GM12864 (cell line): ENCODE data around the gene MAEL.

Source experiments
- DNase-seq: peaks from one replicate; pipeline ENCODE4 v3.0.0-alpha.2; 2011; ENCODE audit warnings: low read depth
- H3K4me3 ChIP-seq: 2 replicates; pipeline ENCODE4 v1.5.1; 2011; ENCODE audit warnings: mild to moderate bottlenecking, low read depth, low read length, control low read depth
- TF ChIP-seq, protein P1 (sequence below): IDR thresholded peaks from 2 replicates; pipeline ENCODE4 v1.5.1; 2011; ENCODE audit warnings: low read depth, mild to moderate bottlenecking, moderate library complexity, low read length, control low read depth, inconsistent platforms; ENCODE audit errors: missing control alignments

The MAEL gene

DNA sequence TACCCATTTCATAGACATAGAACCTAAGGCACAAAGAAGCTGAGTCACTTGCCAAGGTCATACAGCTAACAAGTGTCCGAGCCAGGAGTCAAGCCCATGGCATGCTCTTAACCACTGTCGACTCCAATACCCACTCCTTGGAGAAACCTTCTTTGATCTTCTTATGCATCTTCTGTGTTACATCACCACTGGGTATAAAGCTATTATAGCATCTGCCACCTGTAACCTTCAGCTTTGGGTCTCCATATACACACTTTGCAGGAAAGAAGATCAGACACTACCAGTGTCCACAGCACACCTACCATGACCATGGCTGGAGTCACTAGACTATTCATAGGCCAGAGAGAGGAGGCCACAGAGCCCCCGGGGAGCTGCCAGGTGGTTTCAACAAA, 72.0 kb downstream of the MAEL start:
- TF ChIP-seq, protein P1, sequence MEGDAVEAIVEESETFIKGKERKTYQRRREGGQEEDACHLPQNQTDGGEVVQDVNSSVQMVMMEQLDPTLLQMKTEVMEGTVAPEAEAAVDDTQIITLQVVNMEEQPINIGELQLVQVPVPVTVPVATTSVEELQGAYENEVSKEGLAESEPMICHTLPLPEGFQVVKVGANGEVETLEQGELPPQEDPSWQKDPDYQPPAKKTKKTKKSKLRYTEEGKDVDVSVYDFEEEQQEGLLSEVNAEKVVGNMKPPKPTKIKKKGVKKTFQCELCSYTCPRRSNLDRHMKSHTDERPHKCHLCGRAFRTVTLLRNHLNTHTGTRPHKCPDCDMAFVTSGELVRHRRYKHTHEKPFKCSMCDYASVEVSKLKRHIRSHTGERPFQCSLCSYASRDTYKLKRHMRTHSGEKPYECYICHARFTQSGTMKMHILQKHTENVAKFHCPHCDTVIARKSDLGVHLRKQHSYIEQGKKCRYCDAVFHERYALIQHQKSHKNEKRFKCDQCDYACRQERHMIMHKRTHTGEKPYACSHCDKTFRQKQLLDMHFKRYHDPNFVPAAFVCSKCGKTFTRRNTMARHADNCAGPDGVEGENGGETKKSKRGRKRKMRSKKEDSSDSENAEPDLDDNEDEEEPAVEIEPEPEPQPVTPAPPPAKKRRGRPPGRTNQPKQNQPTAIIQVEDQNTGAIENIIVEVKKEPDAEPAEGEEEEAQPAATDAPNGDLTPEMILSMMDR, result no peak
- DNase-seq, result no peak
- no peak overlapping the region for H3K4me3 ChIP-seq

DNA sequence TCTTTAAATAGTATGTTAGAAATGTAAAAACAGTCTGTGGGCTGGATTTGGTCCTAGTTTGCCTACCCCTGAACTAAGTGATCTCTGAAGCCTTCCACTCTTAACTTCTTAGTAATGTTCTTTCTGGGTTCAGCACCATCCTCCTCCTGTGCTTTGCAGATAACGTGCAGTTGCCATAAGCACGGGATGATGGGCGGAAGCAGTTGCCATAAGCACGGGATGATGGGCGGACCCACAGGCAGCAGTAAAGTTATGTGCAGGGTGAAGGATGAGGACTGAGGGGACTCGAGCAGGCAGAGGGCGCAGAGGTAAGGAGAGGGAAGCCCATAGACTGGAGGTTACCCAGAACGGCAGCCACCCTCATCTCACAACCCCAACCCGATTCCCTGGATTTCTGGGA, 75.5 kb downstream of the MAEL start:
- no peak overlapping the region for H3K4me3 ChIP-seq
- TF ChIP-seq, protein P1, result no peak
- no peak for DNase-seq

GRCh38 chr1:167065471-167065870, 76.4 kb downstream of the MAEL start:
- no peak overlapping the region for H3K4me3 ChIP-seq
- TF ChIP-seq, protein P1, result no peak
- no peak for DNase-seq

DNA sequence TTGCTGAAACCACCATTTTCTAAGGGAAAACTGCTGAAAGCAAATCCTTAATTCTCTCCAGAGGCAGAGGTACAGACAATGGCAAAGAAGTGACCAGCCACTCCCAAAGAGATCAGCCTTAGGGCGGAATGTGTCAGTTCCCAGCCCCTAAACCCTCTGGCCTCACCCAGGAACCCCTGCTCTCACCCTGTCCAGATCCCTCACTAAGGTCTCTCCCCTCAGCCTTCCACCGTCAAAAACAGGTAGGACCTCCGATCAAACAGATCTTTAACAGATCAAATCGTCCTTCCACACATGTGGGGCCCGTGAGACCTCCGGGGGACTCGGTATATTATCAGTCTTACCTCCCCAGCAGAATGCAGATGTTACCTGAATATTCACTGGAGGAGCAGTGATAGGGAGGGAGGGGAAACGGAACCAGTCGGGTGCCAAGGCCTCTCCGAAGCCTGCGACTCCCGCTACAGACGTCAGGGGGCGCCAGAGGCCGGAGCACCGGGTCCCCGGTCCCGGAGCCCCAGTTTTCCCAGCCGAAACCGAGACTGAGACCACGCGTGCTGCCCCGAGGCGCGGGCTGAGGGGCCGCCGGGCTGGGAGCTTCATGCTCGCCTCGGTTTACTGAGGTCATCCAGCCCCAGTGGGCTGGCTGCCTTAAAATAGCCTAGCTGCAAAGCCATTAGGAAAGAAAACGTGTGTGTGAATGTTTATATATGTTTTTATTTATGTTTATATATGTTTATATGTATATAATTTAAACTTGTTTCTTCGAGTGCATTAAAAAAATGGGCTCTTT, 77.4 kb downstream of the MAEL start:
- TF ChIP-seq, protein P1, result peak; percentile 92
- no peak overlapping the region; the same call in 1 of the 2 replicates for H3K4me3 ChIP-seq

GRCh38 chr1:167067904-167068303, 78.8 kb downstream of the MAEL start:
- no peak for DNase-seq
- TF ChIP-seq, protein P1, result no peak
- no peak overlapping the region for H3K4me3 ChIP-seq

More for the DNA sequence above, 77.4 kb downstream of the MAEL start:
- DNase-seq, result no peak

- DNase-seq, result no peak
- no peak overlapping the region for H3K4me3 ChIP-seq
- TF ChIP-seq, protein P1, result no peak
These were observed 79.7 kb downstream of the MAEL start for GRCh38 chr1:167068761-167069160.

DNA sequence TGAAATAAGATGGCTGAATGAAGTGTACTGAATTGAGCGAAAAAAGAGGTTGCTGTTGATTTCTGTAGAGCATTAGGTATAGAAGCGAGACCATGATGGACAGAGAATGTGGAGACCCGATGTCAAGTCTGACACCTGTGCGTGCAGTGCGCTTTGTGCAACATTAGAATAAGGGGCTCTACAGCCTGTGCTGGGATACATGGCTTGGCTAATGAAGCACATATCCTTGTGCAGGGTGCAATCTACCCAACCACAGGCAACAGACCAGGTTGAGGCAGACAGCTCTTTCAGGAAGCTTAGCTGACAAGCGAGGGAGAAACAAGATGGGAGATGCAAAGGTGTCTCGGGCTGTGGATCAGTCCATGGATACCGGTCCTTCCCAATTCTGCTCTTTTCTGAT, 82.2 kb downstream of the MAEL start:
- no peak overlapping the region for H3K4me3 ChIP-seq
- DNase-seq, result no peak

More for the DNA sequence above, 82.2 kb downstream of the MAEL start:
- TF ChIP-seq, protein P1, result no peak
